Activated B cell treated with CpG ODN at 0.5 μM for 24 hours (primary cell): Measurements from ENCODE around the gene TBATA. TPM values are rescaled to one million over a fixed set of nuclear protein-coding genes. Genes with fewer than 3 reads are reported as not detected.

Source experiments
- ATAC-seq: fragments of 200-7000 bp; cut with Tn5 transposase; one replicate; pipeline ENCODE4 v1.10.0; 2021; ENCODE audit warnings: low read depth, mild to moderate bottlenecking, moderate library complexity
- CTCF ChIA-PET: fragments of 350-600 bp; sonication (Branson Sonifier 250); formaldehyde crosslinking; loops from one replicate; lab custom pipeline; 2021; ENCODE audit warnings: antibody characterized with exemption; lab: Charles Lee
- POLR2A ChIA-PET: fragments of 350-600 bp; sonication (Branson Sonifier 250); formaldehyde crosslinking; loops from one replicate; lab custom pipeline; 2021; ENCODE audit warnings: antibody characterized with exemption; lab: Charles Lee
- DNase-seq: peaks from one replicate; pipeline ENCODE4 v3.0.0; 2022
- H3K27ac Mint-ChIP-seq: one replicate; pipeline ENCODE4 v1.8.0; 2020; ENCODE audit warnings: mixed read lengths
- H3K27me3 Mint-ChIP-seq: one replicate; pipeline ENCODE4 v1.8.0; 2021; ENCODE audit warnings: mixed read lengths
- H3K36me3 Mint-ChIP-seq: one replicate; pipeline ENCODE4 v1.8.0; 2021; ENCODE audit warnings: low read depth, mixed read lengths
- H3K4me1 Mint-ChIP-seq: one replicate; pipeline ENCODE4 v1.8.0; 2021; ENCODE audit warnings: mixed read lengths
- H3K4me3 Mint-ChIP-seq: one replicate; pipeline ENCODE4 v1.8.0; 2020; ENCODE audit warnings: mild to moderate bottlenecking, mixed read lengths
- H3K9me3 Mint-ChIP-seq: one replicate; pipeline ENCODE4 v1.8.0; 2020; ENCODE audit warnings: mixed read lengths
- CTCF ChIP-seq: fragments of 200-600 bp; IDR thresholded peaks from one replicate; pipeline ENCODE4 v1.8.0; 2022; ENCODE audit warnings: antibody characterized with exemption, mild to moderate bottlenecking
- intact Hi-C: fragments of 100-400 bp; cut with micrococcal nuclease; formaldehyde crosslinking; loops from one replicate; pipeline ENCODE4 v1.15.1; 2024
- total RNA-seq: library from RNA; stranded (reverse); gene quantifications from 2 replicates; pipeline ENCODE4 v1.2.3, GENCODE V29; 2022

Gene TBATA
- total RNA-seq, 1 donor from 2014 or later, result not detected

- DNase-seq (no peak), ATAC-seq (no peak)
- H3K27ac Mint-ChIP-seq, result no peak overlapping the region
- no peaks in the 10 kb centered on the region for H3K36me3 Mint-ChIP-seq
- H3K27me3 Mint-ChIP-seq, result peaks cover 4% of the 10 kb centered on the region
- POLR2A ChIA-PET, result no interaction called here
- CTCF ChIA-PET, result no interaction called here
- no peak overlapping the region for H3K4me3 Mint-ChIP-seq
- intact Hi-C loops, result no loop called here
- no peak for TF ChIP-seq CTCF
- H3K9me3 Mint-ChIP-seq, result no peaks in the 10 kb centered on the region
- H3K4me1 Mint-ChIP-seq, result no peaks in the 10 kb centered on the region
Measured at GRCh38 chr10:70749756-70750155, 35.4 kb downstream of the TBATA start.

GRCh38 chr10:70748801-70749573 is 36.2 kb downstream of the TBATA start:
- intact Hi-C loops, result no loop called here
- Mint-ChIP-seq H3K27me3 (peaks cover under 1% of the 10 kb centered on the region), H3K27ac (no peak overlapping the region), H3K4me3 (no peak overlapping the region), H3K4me1 (no peaks in the 10 kb centered on the region), H3K9me3 (no peaks in the 10 kb centered on the region), H3K36me3 (no peaks in the 10 kb centered on the region)
- TF ChIP-seq CTCF, result no peak
- POLR2A ChIA-PET, result no interaction called here
- no peak for DNase-seq
- ATAC-seq, result no peak
- CTCF ChIA-PET, result no interaction called here

- Mint-ChIP-seq H3K36me3 (no peaks in the 10 kb centered on the region), H3K27ac (no peak overlapping the region), H3K9me3 (no peaks in the 10 kb centered on the region), H3K4me1 (no peaks in the 10 kb centered on the region), H3K27me3 (no peaks in the 10 kb centered on the region), H3K4me3 (no peak overlapping the region)
- ATAC-seq (no peak), DNase-seq (no peak)
- no peak for TF ChIP-seq CTCF
- intact Hi-C loops, result no loop called here
- ChIA-PET POLR2A (no interaction called here), CTCF (no interaction called here)
Measured at GRCh38 chr10:70748305-70748704, 36.9 kb downstream of the TBATA start.

- CTCF ChIA-PET, result no interaction called here
- Mint-ChIP-seq H3K4me1 (no peaks in the 10 kb centered on the region), H3K27ac (no peak overlapping the region), H3K36me3 (no peaks in the 10 kb centered on the region), H3K27me3 (no peaks in the 10 kb centered on the region), H3K4me3 (no peak overlapping the region), H3K9me3 (no peaks in the 10 kb centered on the region)
- no peak for TF ChIP-seq CTCF
- ATAC-seq (no peak), DNase-seq (no peak)
- POLR2A ChIA-PET, result no interaction called here
- intact Hi-C loops, result no loop called here
Measured at GRCh38 chr10:70747192-70747965, 37.8 kb downstream of the TBATA start.

- no peaks in the 10 kb centered on the region for H3K9me3 Mint-ChIP-seq
- no peaks in the 10 kb centered on the region for H3K27me3 Mint-ChIP-seq
- H3K4me1 Mint-ChIP-seq, result no peaks in the 10 kb centered on the region
- ATAC-seq, result no peak
- TF ChIP-seq CTCF, result no peak
- H3K4me3 Mint-ChIP-seq, result no peak overlapping the region
- no peak overlapping the region for H3K27ac Mint-ChIP-seq
- POLR2A ChIA-PET, result no interaction called here
- intact Hi-C loops, result no loop called here
- no peaks in the 10 kb centered on the region for H3K36me3 Mint-ChIP-seq
- DNase-seq, result no peak
- CTCF ChIA-PET, result no interaction called here
Measured at GRCh38 chr10:70745555-70745954, 39.6 kb downstream of the TBATA start.
